GM18858 (cell line): ENCODE results near the gene ZSWIM6.

Source experiments
- ATAC-seq: cut with Tn5 transposase; IDR thresholded peaks from one replicate; pipeline ENCODE4 v1.9.1; 2021; ENCODE audit not compliant: unreplicated experiment

ZSWIM6 gene

GRCh38 chr5:61526207-61526519 lies 194.1 kb downstream of the ZSWIM6 start:
- ATAC-seq = no peak

DNA sequence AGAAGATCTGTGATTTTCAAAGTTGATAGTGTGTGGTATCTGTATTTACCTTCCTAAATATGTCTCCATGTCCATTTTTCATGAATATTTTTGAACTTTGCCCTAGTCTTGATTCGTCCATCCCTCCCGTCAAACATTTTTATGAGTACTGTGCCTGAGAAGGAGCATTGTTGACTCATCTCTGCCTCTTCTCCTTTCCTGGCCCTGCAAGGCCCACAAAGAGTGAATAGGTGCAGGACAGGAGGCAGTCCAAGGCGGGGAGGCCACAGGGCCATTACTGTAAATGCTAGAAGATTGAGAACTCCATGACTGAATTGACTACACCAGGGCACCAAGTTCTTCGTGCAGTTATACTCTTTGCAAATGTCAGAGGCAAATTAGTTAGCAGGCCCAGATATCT lies 200.9 kb downstream of the ZSWIM6 start:
- no peak for ATAC-seq

DNA sequence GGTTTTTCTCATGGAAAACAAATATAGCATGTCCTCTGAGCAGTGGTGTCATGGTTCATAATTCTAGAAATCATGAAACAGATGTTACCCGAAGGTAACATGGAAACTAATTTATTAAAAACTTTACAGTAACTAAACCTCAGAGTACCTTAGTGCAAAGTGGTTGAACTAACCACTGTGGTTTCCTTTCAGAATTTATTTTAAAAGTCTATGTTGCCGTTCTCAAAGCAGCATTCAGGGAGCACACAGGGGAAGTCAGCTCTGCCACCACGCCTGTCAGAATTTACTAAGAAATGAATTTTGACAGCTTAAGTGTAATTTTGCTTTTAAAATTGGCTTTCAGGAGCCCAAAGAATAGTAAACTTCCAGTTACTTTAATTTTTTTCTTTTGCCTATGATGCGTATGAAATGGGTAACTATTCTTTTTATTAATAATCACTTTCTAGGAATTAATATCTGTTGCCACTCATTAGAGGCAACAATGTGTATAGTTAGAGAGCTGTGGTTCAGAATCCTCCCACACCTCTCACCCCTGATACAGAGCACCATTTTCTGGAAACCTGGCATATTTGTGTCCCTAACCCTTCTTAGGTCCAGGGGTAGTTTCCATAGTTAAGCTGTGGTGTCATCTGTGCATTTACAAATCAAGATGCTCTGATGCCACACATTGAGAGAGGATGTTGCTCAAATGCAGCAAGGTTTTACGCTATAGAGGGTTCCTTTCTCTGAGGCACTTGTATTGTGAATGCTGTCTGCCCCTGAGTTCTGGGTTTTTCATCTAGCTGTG lies 202.6 kb downstream of the ZSWIM6 start:
- peak; percentile 81 for ATAC-seq

DNA sequence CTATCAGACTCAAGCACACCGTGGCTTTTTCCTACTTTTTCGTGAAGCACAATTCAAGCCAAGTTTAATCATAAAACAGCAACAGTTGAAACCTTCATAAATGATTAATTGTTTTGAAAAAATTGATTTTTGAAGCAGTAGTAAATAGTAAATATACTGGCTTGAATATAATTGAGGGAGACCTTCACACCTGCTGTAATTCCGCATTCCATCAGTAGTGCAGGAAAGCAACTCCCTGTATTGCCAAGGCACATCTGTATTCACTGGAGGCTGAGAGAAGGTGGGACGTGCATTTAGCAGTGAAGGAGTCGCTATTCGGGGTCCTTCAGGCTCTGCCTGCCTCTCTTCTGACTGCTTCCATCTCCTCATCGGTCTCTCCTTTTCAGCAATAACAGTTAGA lies 203.8 kb downstream of the ZSWIM6 start:
- no peak for ATAC-seq

DNA sequence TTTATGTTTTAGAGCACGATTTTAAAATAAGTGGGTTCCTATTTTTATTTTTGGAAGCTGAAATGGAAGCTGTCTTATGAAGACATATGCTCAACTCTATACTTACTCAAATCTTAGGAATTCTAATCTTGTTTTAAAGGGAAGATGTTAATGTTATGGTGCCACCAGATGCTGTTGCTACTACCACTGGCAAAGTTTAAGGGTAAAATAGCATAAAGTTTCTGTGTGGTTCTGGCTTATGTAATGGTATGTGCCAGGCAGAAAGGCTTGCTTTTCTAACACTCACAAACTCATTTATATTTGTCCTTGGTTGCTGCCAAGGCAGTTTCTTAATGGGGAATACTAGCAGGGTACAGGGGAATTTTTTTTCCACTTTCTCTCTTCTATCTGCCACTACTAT lies 204.9 kb downstream of the ZSWIM6 start:
- no peak for ATAC-seq

GRCh38 chr5:61538722-61539501 lies 206.9 kb downstream of the ZSWIM6 start:
- ATAC-seq = no peak

- ATAC-seq = no peak
Measured at GRCh38 chr5:61549530-61549929, 217.5 kb downstream of the ZSWIM6 start.

GRCh38 chr5:61551637-61552313 lies 219.7 kb downstream of the ZSWIM6 start:
- no peak for ATAC-seq

DNA sequence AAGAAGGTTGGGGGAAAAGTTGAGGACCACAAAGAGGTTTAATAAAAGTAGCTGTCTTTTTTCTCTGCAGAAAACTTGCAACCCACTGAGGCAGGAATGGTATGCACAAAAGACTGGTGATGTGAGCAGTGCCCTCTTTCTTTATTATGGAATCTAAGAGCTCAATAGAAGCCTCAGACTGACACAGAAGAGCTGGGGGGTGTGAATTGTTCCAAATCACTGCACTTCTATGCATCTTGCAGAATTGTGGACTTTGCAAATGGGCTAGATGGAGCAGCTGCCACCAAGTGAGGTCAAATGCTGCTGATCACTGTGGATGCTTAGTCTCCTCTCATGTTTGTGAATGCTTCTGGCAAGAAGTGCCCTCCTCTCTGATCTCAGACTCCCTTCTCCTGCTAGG lies 227.1 kb downstream of the ZSWIM6 start:
- no peak for ATAC-seq

DNA sequence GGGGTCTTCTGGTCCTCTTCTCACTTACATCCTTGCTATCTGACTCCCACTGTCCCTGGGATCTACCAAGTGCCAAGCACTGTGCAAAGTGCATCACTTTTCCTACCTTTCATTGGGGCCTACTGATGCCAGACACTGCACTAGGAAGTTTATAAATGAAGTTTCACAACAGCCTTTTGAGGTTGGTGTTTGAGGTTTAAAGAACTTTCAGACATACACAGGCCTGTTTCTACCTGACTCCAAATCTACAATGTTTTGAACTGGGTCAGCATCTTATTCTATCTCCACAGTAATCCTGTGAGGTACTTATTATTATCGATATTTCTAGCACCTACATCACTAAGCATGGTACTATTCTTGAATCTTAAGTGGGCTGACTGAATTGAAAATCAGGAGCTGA lies 227.7 kb downstream of the ZSWIM6 start:
- no peak for ATAC-seq

DNA sequence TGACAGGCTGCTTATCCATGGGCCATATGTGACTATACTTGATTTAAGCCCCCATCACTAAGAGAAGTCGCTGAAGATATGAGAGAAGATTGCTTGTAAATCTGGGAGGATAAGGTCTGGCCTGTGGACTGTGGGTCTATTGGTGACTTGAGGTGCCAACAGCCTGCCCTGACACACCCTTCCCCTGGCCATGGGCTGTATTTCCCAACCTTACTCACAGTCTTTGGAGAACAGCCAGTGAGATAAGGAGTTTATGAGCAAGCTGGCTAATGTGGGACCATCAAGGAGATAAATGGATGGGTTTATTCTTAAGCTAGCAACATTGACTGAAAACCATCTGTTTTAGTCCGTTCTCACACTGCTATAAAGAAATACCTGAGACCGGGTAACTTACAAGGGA lies 231.3 kb downstream of the ZSWIM6 start:
- no peak for ATAC-seq

DNA sequence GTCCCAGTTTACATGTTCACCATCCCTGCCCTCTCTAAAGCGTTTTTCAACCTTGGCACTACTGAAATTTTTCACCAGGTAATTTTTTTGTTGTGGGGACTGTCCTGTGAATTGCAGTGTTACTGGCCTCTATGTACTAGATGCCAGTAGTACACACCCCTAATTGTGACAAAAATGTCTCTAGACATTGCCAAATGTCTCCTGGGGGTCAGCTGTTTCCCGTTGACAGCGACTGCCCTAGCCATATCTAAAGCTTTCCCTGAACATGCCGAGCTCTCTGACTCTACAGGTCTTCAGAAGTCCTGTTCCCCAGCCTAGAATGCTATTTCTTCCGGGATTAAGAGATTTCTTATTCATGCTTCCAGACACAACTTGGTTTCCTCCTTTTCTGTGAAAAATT lies 235.3 kb downstream of the ZSWIM6 start:
- ATAC-seq = no peak

- no peak for ATAC-seq
Measured at GRCh38 chr5:61569353-61569752, 237.3 kb downstream of the ZSWIM6 start.

- no peak for ATAC-seq
Measured at GRCh38 chr5:61570767-61571166, 238.7 kb downstream of the ZSWIM6 start.

GRCh38 chr5:61572959-61573358 lies 240.9 kb downstream of the ZSWIM6 start:
- ATAC-seq = no peak

- no peak for ATAC-seq
Measured at GRCh38 chr5:61575103-61575502, 243.0 kb downstream of the ZSWIM6 start.

GRCh38 chr5:61575581-61575980 lies 243.5 kb downstream of the ZSWIM6 start:
- no peak for ATAC-seq

DNA sequence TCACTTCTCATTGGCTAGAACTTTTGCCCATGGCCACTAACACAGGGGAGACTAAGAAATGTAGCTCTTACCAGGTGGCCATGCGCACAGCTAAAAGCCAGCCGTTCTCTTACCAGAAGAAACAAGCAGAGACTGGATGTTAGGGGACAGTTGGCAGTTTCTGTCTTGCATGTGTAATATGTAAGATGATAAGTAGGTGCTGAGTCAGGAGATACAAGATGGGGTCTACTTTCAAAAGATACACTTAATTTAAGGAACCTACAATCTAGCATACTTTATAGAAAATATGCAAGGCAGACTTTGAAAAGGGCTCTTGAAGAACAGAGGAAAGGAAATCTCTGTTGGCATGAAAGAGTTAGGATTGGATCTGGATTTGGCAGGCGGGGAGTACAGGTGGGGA lies 244.5 kb downstream of the ZSWIM6 start:
- ATAC-seq = no peak

DNA sequence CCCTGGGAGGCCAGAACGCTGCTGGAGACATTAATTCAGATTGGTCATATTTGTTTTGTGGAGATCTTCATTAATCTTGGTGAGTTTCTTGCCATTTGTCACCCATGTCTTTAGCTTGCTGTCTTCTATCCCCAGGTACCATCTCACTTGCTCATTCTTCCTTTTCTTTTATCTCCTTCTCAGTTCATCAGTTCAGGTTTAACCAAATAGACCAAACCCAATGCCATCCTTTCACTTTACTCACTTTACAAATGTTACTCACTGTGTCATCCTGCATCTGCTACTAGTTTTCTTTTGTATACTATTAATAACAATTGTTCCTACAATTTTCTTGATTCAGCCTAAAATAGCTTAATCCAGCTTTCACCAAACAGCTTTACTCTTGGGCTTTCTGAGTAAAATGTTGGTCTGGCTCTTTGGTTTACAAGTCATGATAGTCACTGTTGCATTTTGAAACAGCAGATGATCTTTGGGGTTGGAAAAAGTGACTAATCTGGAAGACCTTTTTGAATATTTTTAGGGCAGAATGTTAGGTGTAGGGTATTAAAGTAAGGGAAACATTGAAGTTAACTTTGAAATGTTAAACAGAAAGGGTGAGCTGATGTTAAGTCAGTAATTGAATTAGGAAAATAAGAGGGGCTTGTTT lies 246.9 kb downstream of the ZSWIM6 start:
- no peak for ATAC-seq

DNA sequence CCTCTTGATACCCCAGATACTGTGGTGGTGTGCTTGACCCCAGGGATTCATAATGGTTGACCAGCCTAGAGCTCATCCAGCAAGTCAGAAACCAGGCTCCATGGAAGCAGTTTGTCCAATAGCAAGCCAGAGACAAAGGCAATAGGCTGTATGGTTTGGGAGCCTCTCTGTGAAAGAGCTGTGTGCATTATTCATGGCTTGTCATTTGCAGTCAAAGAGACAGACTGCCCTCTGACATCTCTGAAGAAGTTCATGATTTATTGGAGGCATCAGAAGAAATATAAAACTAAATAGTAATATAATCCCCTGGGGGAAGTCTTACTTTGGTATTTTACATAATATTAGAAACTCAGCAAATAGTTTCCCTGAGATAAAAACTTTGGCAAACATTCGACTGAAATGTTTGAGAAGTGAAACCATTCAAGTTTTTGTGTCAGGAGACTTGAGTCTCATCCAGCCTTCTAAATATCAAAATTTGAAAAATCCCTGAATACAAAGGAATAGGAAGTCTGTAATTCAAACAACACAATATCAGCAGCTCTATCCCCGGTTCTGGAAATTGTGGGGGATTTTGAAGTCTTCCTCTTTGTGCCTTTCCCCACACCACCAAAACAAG lies 250.3 kb downstream of the ZSWIM6 start:
- ATAC-seq = no peak

- no peak for ATAC-seq
Measured at GRCh38 chr5:61582887-61583286, 250.8 kb downstream of the ZSWIM6 start.
